ENCODE results near the gene PRMT1.

Gene PRMT1

DNA sequence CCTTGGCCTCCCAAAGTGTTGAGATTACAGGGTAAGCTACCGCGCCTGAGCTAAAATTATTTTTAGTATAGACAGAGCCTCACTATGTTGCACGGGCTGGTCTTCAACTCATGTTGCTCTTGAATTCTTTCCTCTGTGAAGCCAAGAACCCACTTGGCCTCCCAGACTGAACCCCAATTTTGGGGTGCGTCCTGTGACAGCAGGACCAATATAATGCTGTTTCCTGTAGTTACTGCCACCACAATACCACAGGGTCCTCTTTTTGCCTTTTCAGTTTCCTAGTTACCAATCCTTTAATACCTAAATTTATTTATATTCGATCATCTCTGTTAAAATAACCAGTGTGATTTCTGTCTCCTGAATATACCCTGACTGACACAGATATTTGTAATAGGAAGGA, 53.1 kb downstream of the PRMT1 start:
- ATAC-seq: no peak

Measured in activated CD4-positive, CD25-positive, alpha-beta regulatory T cell treated with anti-CD3 and anti-CD28 coated beads, Interleukin-2, amount 50 U/mL, for 24 hours (primary cell).